K562 (cell line): ENCODE data around the gene PPP2R2D. TPM values are rescaled to one million over a fixed set of nuclear protein-coding genes. Genes with fewer than 3 reads are reported as not detected.

Experiments
- ATAC-seq: fragments of 200-7000 bp; cut with Tn5 transposase; 3 replicates; pipeline ENCODE4 v1.9.1; 2020; ENCODE audit warnings: moderate library complexity
- BruUV-seq: library from RNA; stranded (reverse); fragments of 400-500 nt; replicated peaks from 2 replicates; lab custom pipeline; 2021; lab: Mats Ljungman, UMichigan
- CTCF ChIA-PET: fragments of 300-600 bp; formaldehyde crosslinking; extraction: SDS; loops from one replicate; lab custom pipeline; 2021; ENCODE audit warnings: low intra/inter-chr PET ratio; lab: Yijun Ruan, JAX
- POLR2A ChIA-PET: fragments of 300-600, 350-650 bp; sonication (Branson Sonifier 250); formaldehyde crosslinking; extraction: SDS; loops from one replicate; lab custom pipeline; 2021; ENCODE audit warnings: antibody characterized with exemption, inconsistent platforms; lab: Yijun Ruan, JAX
- DNase-seq, 4 experiments: peaks; one replicate each; pipeline versions ENCODE4 v3.0.0 to v3.0.0-alpha.2; 2011 to 2018; ENCODE audit warnings: low spot score in 3 of 4, mixed read lengths in 3 of 4; ENCODE audit errors: extremely low read depth in 1 of 4
- FAIRE-seq: peaks from 2 replicates; lab custom pipeline; 2011; peaks lifted over from hg19 to GRCh38; lab: Jason Lieb, UNC
- H2AFZ ChIP-seq: 2 replicates; pipeline ENCODE4 v1.6.0; 2011; ENCODE audit warnings: low read depth, low read length, control low read depth, inconsistent platforms
- H3K27ac ChIP-seq: fragments of 200-600 bp; 3 replicates; pipeline ENCODE4 v1.8.0; 2011; ENCODE audit warnings: low read depth, mild to moderate bottlenecking, control low read depth, inconsistent platforms, low read length, moderate library complexity, mixed read lengths; ENCODE audit errors: extremely low read depth
- H3K27me3 ChIP-seq, 2 experiments: fragments of 300-600 bp in 1 of 2; 2 replicates in 1 of 2; 3 replicates in 1 of 2; pipeline versions ENCODE4 v1.6.0 to v1.8.0; 2011; ENCODE audit warnings: inconsistent platforms in 2 of 2, low read length in 2 of 2, mild to moderate bottlenecking in 1 of 2, mixed read lengths in 1 of 2, moderate library complexity in 1 of 2; ENCODE audit not compliant: control insufficient read depth in 2 of 2, insufficient read depth in 2 of 2
- H3K36me3 ChIP-seq: fragments of 300-600 bp; 3 replicates; pipeline ENCODE4 v1.8.0; 2011; ENCODE audit warnings: mild to moderate bottlenecking, low read length, inconsistent platforms; ENCODE audit not compliant: control insufficient read depth, insufficient read depth
- H3K4me1 ChIP-seq, 2 experiments: fragments of 200-600 bp in 1 of 2; replicated peaks in 1 of 2; 2 replicates in 1 of 2; 3 replicates in 1 of 2; pipeline versions ENCODE4 v1.5.1 to v1.8.0; 2011; ENCODE audit warnings: inconsistent platforms in 2 of 2, low read length in 2 of 2, mild to moderate bottlenecking in 1 of 2, mixed read lengths in 1 of 2, moderate library complexity in 1 of 2; ENCODE audit not compliant: control insufficient read depth in 2 of 2, insufficient read depth in 2 of 2
- H3K4me2 ChIP-seq: 2 replicates; pipeline ENCODE4 v1.6.1; 2011; ENCODE audit warnings: low read length, control low read depth, inconsistent platforms, mixed read lengths; ENCODE audit not compliant: insufficient read depth
- H3K4me3 ChIP-seq: fragments of 200-600 bp; sonication (generic), shearing (Covaris generic); 2 replicates; pipeline ENCODE4 v1.5.1; 2016; ENCODE audit warnings: control low read depth, inconsistent platforms
- H3K79me2 ChIP-seq: fragments of 200-600 bp; 3 replicates; pipeline ENCODE4 v1.8.0; 2011; ENCODE audit warnings: low read length, inconsistent platforms; ENCODE audit not compliant: control insufficient read depth, insufficient read depth
- H3K9ac ChIP-seq, 2 experiments: 2 replicates each; pipeline versions ENCODE4 v1.6.0 to v1.6.1; 2011; ENCODE audit warnings: low read depth in 2 of 2, low read length in 2 of 2, control low read depth in 1 of 2, inconsistent platforms in 1 of 2, mild to moderate bottlenecking in 1 of 2, mixed read lengths in 1 of 2; ENCODE audit not compliant: insufficient read depth in 1 of 2
- H3K9me1 ChIP-seq: one replicate; pipeline ENCODE4 v1.6.0; 2011; ENCODE audit warnings: inconsistent platforms, mild to moderate bottlenecking, low read length, moderate library complexity; ENCODE audit not compliant: control insufficient read depth, insufficient read depth
- H3K9me3 ChIP-seq: replicated peaks from 2 replicates; pipeline ENCODE4 v1.5.1; 2011; ENCODE audit warnings: low read depth, low read length, inconsistent platforms; ENCODE audit not compliant: control insufficient read depth, insufficient read depth
- H4K20me1 ChIP-seq: replicated peaks from 2 replicates; pipeline ENCODE4 v1.6.1; 2011; ENCODE audit warnings: low read length, inconsistent platforms, mixed read lengths; ENCODE audit not compliant: control insufficient read depth, insufficient read depth
- ATF7 ChIP-seq: fragments of 450-650 bp; IDR thresholded peaks from 2 replicates; pipeline ENCODE4 v1.7.1; 2014; ENCODE audit warnings: mild to moderate bottlenecking, moderate library complexity
- FOXP1 ChIP-seq: sonication (generic); formaldehyde crosslinking; IDR thresholded peaks from 2 replicates; pipeline ENCODE4 v1.8.0; 2022; ENCODE audit warnings: mild to moderate bottlenecking, missing genetic modification reagents
- IRF9 ChIP-seq: fragments of 450-650 bp; IDR thresholded peaks from 2 replicates; pipeline ENCODE4 v1.6.1; 2016; ENCODE audit warnings: missing biosample characterization, missing genetic modification characterization
- MNT ChIP-seq, 2 experiments: fragments of 450-650 bp; conservative IDR thresholded peaks; 2 replicates each; pipeline ENCODE4 v1.6.1; 2017; ENCODE audit warnings: mild to moderate bottlenecking in 2 of 2, moderate library complexity in 2 of 2
- NFE2 ChIP-seq: IDR thresholded peaks from 2 replicates; pipeline ENCODE4 v1.6.1; 2014; ENCODE audit warnings: antibody characterized with exemption, low read depth
- NFIC ChIP-seq: fragments of 450-650 bp; IDR thresholded peaks from 2 replicates; pipeline ENCODE4 v1.6.1; 2017; ENCODE audit warnings: mild to moderate bottlenecking, inconsistent platforms
- PKNOX1 ChIP-seq: fragments of 450-650 bp; IDR thresholded peaks from 2 replicates; pipeline ENCODE4 v1.6.1; 2016
- RNF219 ChIP-seq: fragments of 250-450 bp; sonication (Bioruptor Pico); IDR thresholded peaks from 2 replicates; pipeline ENCODE4 v1.5.0; 2022; ENCODE audit warnings: mild to moderate bottlenecking
- TAF9B ChIP-seq: fragments of 450-650 bp; IDR thresholded peaks from 2 replicates; pipeline ENCODE4 v1.6.1; 2018; ENCODE audit warnings: mild to moderate bottlenecking; ENCODE audit not compliant: partially characterized antibody
- ZNF280A ChIP-seq: fragments of 450-650 bp; IDR thresholded peaks from 2 replicates; pipeline ENCODE4 v1.6.1; 2018; ENCODE audit warnings: mild to moderate bottlenecking, low read depth; ENCODE audit not compliant: partially characterized antibody
- ZNF316 ChIP-seq: fragments of 450-650 bp; IDR thresholded peaks from 2 replicates; pipeline ENCODE4 v1.6.1; 2016
- ZNF655 ChIP-seq: fragments of 250-450 bp; sonication (Bioruptor Pico); IDR thresholded peaks from 2 replicates; pipeline ENCODE4 v1.5.0; 2021
- WGBS: fragments of 100-300 bp; shearing (Covaris generic); methylation state at CpG from one replicate; pipeline ENCODE4 v1.1.6; 2016; ENCODE audit warnings: low coverage, mixed read lengths; ENCODE audit not compliant: insufficient coverage; ENCODE audit errors: missing lambda C conversion rate; 5-methylcytosine and 5-hydroxymethylcytosine counted together
- in situ Hi-C: fragments of 300-500 bp; cut with MboI; formaldehyde crosslinking; loops from 4 replicates; pipeline ENCODE4 v1.15.0; 2018; ENCODE audit warnings: inconsistent platforms, mixed read lengths
- intact Hi-C: fragments of 100-400 bp; cut with micrococcal nuclease; formaldehyde crosslinking; loops from 2 replicates; pipeline ENCODE4 v1.14.2; 2022
- polyA plus RNA-seq, 8 experiments: library from polyadenylated mRNA; depleted of rRNA in 4 of 8; stranded (reverse) in 5 of 8; unstranded in 3 of 8; fragments of >200 nt; fragmentation: Nextera tagmentation in 2 of 8; fragmentation: Illumina TruSeq in 1 of 8; extraction: Ambion mirVana in 2 of 8; extraction: Trizol in 1 of 8; gene quantifications; 2 replicates each; pipeline versions ENCODE4 v1.2.1 to v1.2.3, GENCODE V29; 2011 to 2014; ENCODE audit warnings: inconsistent platforms in 1 of 8, missing spikeins in 1 of 8
- total RNA-seq, 7 experiments: library from RNA; depleted of rRNA in 6 of 7; stranded (reverse); fragments of >200 nt in 6 of 7; fragmentation: Illumina TruSeq in 2 of 7; extraction: Trizol in 2 of 7; gene quantifications; 2 replicates each; pipeline versions ENCODE4 v1.2.1 to v1.2.3, GENCODE V29; 2011 to 2021; ENCODE audit warnings: low replicate concordance in 1 of 7

PPP2R2D gene
- total and polyA plus RNA-seq, 9 of the 15 experiments (the other 6 are each of a cell fraction or from before 2014, with no cell fraction given): 1.9 to 37.0 (median 26.8) TPM

- TF ChIP-seq ZNF655 (CRISPR knock-in tag) (no peak), IRF9 (tag) (no peak)
These were observed 103.2 kb downstream of the PPP2R2D start (continued) for GRCh38 chr10:132004052-132004451.

- ChIA-PET POLR2A (no interaction called here), CTCF (no interaction called here)
- H3K4me3 ChIP-seq: no peak overlapping the region
- no peaks in the 10 kb centered on the region for H3K9me1 ChIP-seq
- H3K27ac ChIP-seq: peak overlapping the region; percentile 47; the same call in 1 of the 3 replicates
- peaks cover 2% of the 10 kb centered on the region; the same call in 1 of the 2 replicates for H3K9me3 ChIP-seq
- H3K4me1 ChIP-seq: peaks cover 5% of the 10 kb centered on the region in 2 experiments; a peak in 3 of 5 replicates
- intact Hi-C loops (no loop called here), in situ Hi-C loops (no loop called here)
- ATAC-seq (peak; percentile 52), FAIRE-seq (peak; percentile 65), DNase-seq (peak in 1 of 4 experiments; percentile 53)
- no peaks in the 10 kb centered on the region for H3K27me3 ChIP-seq
- no peaks in the 10 kb centered on the region for H4K20me1 ChIP-seq
- H3K9ac ChIP-seq: peak overlapping the region in 1 of 2 experiments; percentile 14; a peak in 1 of 4 replicates
- H2AFZ ChIP-seq: peak overlapping the region; percentile 58; the same call in 1 of the 2 replicates
- no peaks in the 10 kb centered on the region for H3K79me2 ChIP-seq
- H3K4me2 ChIP-seq: no peak overlapping the region
- WGBS: 38% methylated on average over 6 of the region's 6 CpGs
- H3K36me3 ChIP-seq: no peaks in the 10 kb centered on the region
- BruUV-seq: no TSS peak
- TF ChIP-seq PKNOX1: peak; percentile 48; the same call in 1 of the 2 replicates
- TF ChIP-seq ZNF280A: peak; percentile 65
- TF ChIP-seq FOXP1 (CRISPR knock-in tag): no peak
- TF ChIP-seq RNF219 (CRISPR knock-in tag): no peak
- no peak for TF ChIP-seq MNT (conservative IDR thresholded peaks at IDR 0.05)
- TF ChIP-seq ATF7: peak; percentile 82
- TF ChIP-seq ZNF316: peak; percentile 73
- TF ChIP-seq TAF9B: peak; percentile 48
- TF ChIP-seq NFIC: 0 out of 2 replicates have a peak, but pooled peaks have one; percentile 6
- peak; percentile 68 for TF ChIP-seq NFE2
These were observed 104.3 kb downstream of the PPP2R2D start for GRCh38 chr10:132005147-132005546.
